Choroid plexus epithelial cell (primary cell): ENCODE data around the gene FCER1G.

Source experiments
- DNase-seq: peaks from one replicate; pipeline ENCODE4 v3.0.0-alpha.2; 2010; ENCODE audit warnings: low read depth
- H3K4me3 ChIP-seq: 2 replicates; pipeline ENCODE4 v1.5.1; 2011; ENCODE audit warnings: low read depth, mild to moderate bottlenecking, control low read depth, low read length, moderate library complexity
- TF ChIP-seq, protein P1 (sequence below): conservative IDR thresholded peaks from 2 replicates; pipeline ENCODE4 v1.5.1; 2011; ENCODE audit warnings: low read depth, mild to moderate bottlenecking, control low read depth, inconsistent platforms, low read length, moderate library complexity

The FCER1G gene

DNA sequence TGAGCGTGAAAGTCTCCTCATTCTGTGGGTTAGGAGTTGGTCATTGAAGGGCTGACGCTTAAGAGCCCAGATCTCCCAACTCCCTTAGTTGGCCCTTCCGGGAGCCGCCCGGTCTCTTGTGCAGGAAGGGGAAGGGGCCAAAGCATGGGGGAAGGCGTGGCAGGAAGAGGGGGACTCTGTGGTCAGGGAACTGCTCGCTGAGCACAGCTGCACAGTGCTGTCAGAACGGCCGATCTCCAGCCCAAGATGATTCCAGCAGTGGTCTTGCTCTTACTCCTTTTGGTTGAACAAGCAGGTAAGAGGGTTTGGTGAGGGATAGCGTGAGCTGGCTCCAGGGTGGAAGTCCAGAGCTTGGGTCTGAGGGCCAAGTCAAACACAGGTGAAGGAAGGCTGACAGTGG, at the start of gene FCER1G:
FCER1G (plus strand) TSS at position 220 of the 400 bp plus-strand sequence; CDS start at position 247, 27 bp downstream.
- no peak within 1 kb of the TSS for H3K4me3 ChIP-seq
- DNase-seq, result no peak
- TF ChIP-seq, protein P1, sequence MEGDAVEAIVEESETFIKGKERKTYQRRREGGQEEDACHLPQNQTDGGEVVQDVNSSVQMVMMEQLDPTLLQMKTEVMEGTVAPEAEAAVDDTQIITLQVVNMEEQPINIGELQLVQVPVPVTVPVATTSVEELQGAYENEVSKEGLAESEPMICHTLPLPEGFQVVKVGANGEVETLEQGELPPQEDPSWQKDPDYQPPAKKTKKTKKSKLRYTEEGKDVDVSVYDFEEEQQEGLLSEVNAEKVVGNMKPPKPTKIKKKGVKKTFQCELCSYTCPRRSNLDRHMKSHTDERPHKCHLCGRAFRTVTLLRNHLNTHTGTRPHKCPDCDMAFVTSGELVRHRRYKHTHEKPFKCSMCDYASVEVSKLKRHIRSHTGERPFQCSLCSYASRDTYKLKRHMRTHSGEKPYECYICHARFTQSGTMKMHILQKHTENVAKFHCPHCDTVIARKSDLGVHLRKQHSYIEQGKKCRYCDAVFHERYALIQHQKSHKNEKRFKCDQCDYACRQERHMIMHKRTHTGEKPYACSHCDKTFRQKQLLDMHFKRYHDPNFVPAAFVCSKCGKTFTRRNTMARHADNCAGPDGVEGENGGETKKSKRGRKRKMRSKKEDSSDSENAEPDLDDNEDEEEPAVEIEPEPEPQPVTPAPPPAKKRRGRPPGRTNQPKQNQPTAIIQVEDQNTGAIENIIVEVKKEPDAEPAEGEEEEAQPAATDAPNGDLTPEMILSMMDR, result no peak

DNA sequence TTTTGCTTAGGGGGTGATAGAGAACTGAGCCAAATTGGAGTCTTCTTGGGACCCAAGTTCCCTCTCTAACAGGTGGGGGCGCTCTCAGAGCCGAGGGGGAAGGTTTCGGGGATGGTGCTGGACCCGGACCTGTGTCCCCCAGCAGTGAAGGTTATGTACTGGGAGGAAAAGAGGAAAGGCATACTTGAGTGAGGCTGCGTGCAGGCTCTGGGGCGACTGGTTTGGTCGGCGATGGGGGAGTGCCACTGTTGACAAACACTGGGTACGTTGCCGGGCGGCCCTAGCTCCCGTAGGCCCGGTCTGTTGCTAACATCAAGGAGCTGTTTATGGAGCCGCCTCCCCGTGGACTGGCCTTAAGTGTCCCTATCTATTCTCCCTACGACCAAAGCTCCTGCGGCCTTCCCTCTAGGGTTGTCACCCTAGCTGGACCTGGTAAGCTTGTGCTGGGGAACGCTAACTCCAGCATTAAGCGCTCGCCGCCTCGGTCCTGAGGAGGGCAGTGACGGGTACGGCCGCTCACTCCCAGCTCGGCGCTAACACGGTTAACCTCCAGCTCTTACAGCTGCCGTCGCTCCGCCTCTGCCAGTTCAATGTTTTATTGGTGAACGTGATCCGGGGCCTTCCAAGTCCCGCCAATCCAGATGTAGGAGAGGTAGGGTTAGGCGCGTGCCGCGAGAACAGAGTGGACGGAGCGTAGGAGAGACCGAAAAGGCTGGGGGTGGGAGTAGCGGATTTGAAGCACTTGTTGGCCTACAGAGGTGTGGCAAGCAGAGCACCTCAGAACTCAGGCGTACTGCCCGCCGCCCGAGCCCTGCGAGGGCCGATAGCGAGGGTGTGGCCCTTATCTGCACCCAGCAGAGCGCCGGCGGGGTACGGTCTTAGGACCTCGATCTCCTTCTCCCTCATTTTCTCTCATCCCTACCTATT, 49.1 kb upstream of the FCER1G start, which contains the start of gene PPOX:
PPOX (plus strand) TSS at position 685 of the 927 bp plus-strand sequence. CDS start 422 bp downstream, outside the sequence.
- TF ChIP-seq, protein P1, result peak; percentile 69
- H3K4me3 ChIP-seq, result peak within 1 kb of the TSS; percentile 84
- peak; percentile 99 for DNase-seq

DNA sequence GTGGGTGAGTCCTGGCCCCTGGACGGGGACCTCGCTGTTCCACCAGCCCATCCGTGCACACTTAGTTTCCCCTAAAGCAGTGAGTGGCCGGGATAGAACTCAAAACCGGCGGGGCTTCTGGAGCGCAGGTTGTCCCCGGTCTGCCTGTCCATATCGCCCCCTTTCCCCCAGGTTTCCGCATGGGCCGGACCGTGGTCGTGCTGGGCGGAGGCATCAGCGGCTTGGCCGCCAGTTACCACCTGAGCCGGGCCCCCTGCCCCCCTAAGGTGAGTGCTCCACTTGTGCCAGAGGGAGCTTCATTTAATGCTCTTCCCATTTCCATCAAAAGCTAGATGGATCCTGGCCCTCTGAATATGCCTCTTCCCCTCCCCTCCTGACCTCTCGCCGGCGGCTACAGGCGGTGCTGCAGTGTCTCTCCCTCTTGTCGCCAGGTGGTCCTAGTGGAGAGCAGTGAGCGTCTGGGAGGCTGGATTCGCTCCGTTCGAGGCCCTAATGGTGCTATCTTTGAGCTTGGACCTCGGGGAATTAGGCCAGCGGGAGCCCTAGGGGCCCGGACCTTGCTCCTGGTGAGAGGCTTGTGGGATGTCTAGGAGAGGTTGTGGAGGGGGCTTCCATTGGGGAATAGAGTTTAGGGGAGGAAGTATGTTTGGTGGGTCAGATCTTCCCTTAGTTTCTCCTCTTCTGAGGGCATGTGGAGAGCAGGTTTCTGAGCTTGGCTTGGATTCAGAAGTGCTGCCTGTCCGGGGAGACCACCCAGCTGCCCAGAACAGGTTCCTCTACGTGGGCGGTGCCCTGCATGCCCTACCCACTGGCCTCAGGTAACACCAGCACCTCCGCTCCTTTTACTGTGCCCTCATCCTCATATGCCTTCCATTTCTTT, 48.2 kb upstream of the FCER1G start:
- DNase-seq, result no peak
- peak overlapping the region; percentile 84 for H3K4me3 ChIP-seq
- TF ChIP-seq, protein P1, result peak; percentile 2

DNA sequence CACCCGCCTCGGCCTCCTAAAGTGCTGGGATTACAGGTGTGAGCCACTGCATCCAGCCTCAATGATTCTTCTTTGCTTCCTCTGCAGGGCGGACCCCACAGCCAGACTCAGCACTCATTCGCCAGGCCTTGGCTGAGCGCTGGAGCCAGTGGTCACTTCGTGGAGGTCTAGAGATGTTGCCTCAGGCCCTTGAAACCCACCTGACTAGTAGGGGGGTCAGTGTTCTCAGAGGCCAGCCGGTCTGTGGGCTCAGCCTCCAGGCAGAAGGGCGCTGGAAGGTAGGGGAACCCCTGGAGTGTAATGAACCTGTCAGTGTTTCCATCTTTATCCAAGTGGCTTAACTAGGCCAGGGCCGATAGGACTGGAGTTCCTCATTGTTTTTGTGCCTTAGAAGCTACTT, 46.2 kb upstream of the FCER1G start:
- TF ChIP-seq, protein P1, result no peak
- DNase-seq, result no peak
- no peak overlapping the region for H3K4me3 ChIP-seq

DNA sequence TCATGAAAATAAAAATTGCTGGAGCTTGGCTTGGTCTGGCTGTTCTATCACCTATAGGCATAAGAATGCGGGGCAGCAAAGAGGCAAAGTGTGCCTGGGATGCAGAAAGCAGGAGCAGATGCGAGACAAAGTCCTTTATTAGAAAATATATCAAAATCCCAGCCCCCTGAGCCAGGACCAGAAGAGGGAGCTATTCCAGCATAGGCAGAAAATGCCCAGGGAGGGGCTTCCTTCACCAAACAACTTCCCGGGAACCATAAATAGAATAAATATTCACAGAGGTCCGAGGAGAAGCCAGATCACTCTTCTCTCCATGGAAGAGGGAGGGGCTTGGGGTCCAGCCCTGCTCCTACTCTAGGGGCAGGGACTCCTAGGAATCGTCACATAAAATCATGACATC, 43.9 kb upstream of the FCER1G start:
- TF ChIP-seq, protein P1, result peak; percentile 50
- no peak overlapping the region for H3K4me3 ChIP-seq
- no peak for DNase-seq

DNA sequence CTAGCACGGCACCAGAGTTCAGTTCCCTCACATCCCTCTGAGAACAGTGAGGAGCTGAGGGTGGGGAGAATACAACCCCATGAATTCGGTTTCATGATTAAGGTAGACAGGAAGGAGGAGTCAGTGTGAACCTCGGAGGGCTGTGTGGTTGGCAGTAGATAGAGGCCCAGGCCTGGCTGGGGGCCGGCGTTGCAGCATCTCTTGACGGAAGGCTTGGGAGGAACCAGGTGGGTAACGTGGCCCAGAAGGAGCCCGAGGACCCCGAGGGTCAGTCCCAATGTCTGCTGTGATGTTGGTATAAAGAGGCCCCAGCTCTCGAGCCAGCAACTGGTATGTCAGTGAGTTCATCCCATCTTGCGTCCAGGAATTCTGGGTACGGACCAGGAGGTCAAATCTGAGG, 43.4 kb upstream of the FCER1G start:
- H3K4me3 ChIP-seq, result no peak overlapping the region
- no peak for DNase-seq
- TF ChIP-seq, protein P1, result no peak
